ENCODE results near the gene AMBRA1.

AMBRA1 gene

GRCh38 chr11:46351606-46352005 is 242.2 kb downstream of the AMBRA1 start:
- Histone ChIP-seq H3K4me3 (ENCODE audit: low read depth in 1 of 2, low read length in 2 of 2) (no peak overlapping the region), H3K4me1 (ENCODE audit: insufficient read depth, low read length) (peaks cover 29% of the 10 kb centered on the region), H3K27ac (ENCODE audit: low read depth, low read length) (no peak overlapping the region)

GRCh38 chr11:46351148-46351547 is 242.7 kb downstream of the AMBRA1 start:
- H3K36me3 ChIP-seq (ENCODE audit: insufficient read depth, low read length): no peaks in the 10 kb centered on the region
- H3K27ac ChIP-seq (ENCODE audit: low read depth, low read length): no peak overlapping the region
- no peaks in the 10 kb centered on the region for H3K9me3 ChIP-seq (ENCODE audit: low read length)
- H3K4me1 ChIP-seq (ENCODE audit: insufficient read depth, low read length): peaks cover 31% of the 10 kb centered on the region
- H3K27me3 ChIP-seq (ENCODE audit: control insufficient read depth in 1 of 2, insufficient read depth in 2 of 2, low read length in 2 of 2): no peaks in the 10 kb centered on the region
- H3K4me3 ChIP-seq (ENCODE audit: low read depth in 1 of 2, low read length in 2 of 2): no peak overlapping the region
- H3K9ac ChIP-seq (ENCODE audit: low read length): no peak overlapping the region

More at GRCh38 chr11:46351606-46352005, 242.2 kb downstream of the AMBRA1 start:
- Histone ChIP-seq H3K9me3 (ENCODE audit: low read length) (no peaks in the 10 kb centered on the region), H3K9ac (ENCODE audit: low read length) (no peak overlapping the region), H3K36me3 (ENCODE audit: insufficient read depth, low read length) (no peaks in the 10 kb centered on the region), H3K27me3 (ENCODE audit: control insufficient read depth in 1 of 2, insufficient read depth in 2 of 2, low read length in 2 of 2) (no peaks in the 10 kb centered on the region)

- no peaks in the 10 kb centered on the region for H3K27me3 ChIP-seq (ENCODE audit: control insufficient read depth in 1 of 2, insufficient read depth in 2 of 2, low read length in 2 of 2)
- H3K9me3 ChIP-seq (ENCODE audit: low read length): no peaks in the 10 kb centered on the region
- peaks cover 31% of the 10 kb centered on the region for H3K4me1 ChIP-seq (ENCODE audit: insufficient read depth, low read length)
- no peak overlapping the region for H3K27ac ChIP-seq (ENCODE audit: low read depth, low read length)
- H3K9ac ChIP-seq (ENCODE audit: low read length): no peak overlapping the region
- H3K4me3 ChIP-seq (ENCODE audit: low read depth in 1 of 2, low read length in 2 of 2): no peak overlapping the region
- no peaks in the 10 kb centered on the region for H3K36me3 ChIP-seq (ENCODE audit: insufficient read depth, low read length)
These were observed 243.1 kb downstream of the AMBRA1 start for GRCh38 chr11:46350695-46351094.

GRCh38 chr11:46348566-46349401 is 245.0 kb downstream of the AMBRA1 start:
- peak overlapping the region; percentile 50 for H3K9ac ChIP-seq (ENCODE audit: low read length)
- peak overlapping the region; percentile 74 to 84 for H3K4me3 ChIP-seq (ENCODE audit: low read depth in 1 of 2, low read length in 2 of 2)
- no peaks in the 10 kb centered on the region for H3K36me3 ChIP-seq (ENCODE audit: insufficient read depth, low read length)
- H3K9me3 ChIP-seq (ENCODE audit: low read length): no peaks in the 10 kb centered on the region
- H3K27me3 ChIP-seq (ENCODE audit: control insufficient read depth in 1 of 2, insufficient read depth in 2 of 2, low read length in 2 of 2): no peaks in the 10 kb centered on the region
- H3K4me1 ChIP-seq (ENCODE audit: insufficient read depth, low read length): peaks cover 31% of the 10 kb centered on the region
- H3K27ac ChIP-seq (ENCODE audit: low read depth, low read length): no peak overlapping the region

GRCh38 chr11:46347637-46348311 is 246.0 kb downstream of the AMBRA1 start:
- no peaks in the 10 kb centered on the region for H3K9me3 ChIP-seq (ENCODE audit: low read length)
- no peak overlapping the region for H3K27ac ChIP-seq (ENCODE audit: low read depth, low read length)
- H3K4me3 ChIP-seq (ENCODE audit: low read depth in 1 of 2, low read length in 2 of 2): peak overlapping the region; percentile 74 to 84
- H3K4me1 ChIP-seq (ENCODE audit: insufficient read depth, low read length): peaks cover 31% of the 10 kb centered on the region
- no peaks in the 10 kb centered on the region for H3K27me3 ChIP-seq (ENCODE audit: control insufficient read depth in 1 of 2, insufficient read depth in 2 of 2, low read length in 2 of 2)
- H3K36me3 ChIP-seq (ENCODE audit: insufficient read depth, low read length): no peaks in the 10 kb centered on the region
- H3K9ac ChIP-seq (ENCODE audit: low read length): peak overlapping the region; percentile 50

- Histone ChIP-seq H3K4me3 (ENCODE audit: low read depth in 1 of 2, low read length in 2 of 2) (peak within 1 kb of the TSS; percentile 74 to 84), H3K27ac (ENCODE audit: low read depth, low read length) (no peak within 1 kb of the TSS), H3K9me3 (ENCODE audit: low read length) (no peaks in the 10 kb centered on the region), H3K9ac (ENCODE audit: low read length) (peak within 1 kb of the TSS; percentile 50), H3K4me1 (ENCODE audit: insufficient read depth, low read length) (peaks cover 29% of the 10 kb centered on the region), H3K36me3 (ENCODE audit: insufficient read depth, low read length) (no peaks in the 10 kb centered on the region), H3K27me3 (ENCODE audit: control insufficient read depth in 1 of 2, insufficient read depth in 2 of 2, low read length in 2 of 2) (no peaks in the 10 kb centered on the region)
These were observed 246.8 kb downstream of the AMBRA1 start, which contains the start of gene DGKZ for GRCh38 chr11:46346886-46347636. Gene DGKZ, plus strand, starts transcription at chr11:46347463. Its CDS starts 197 bp downstream, at chr11:46347660.

All from muscle layer of colon (tissue), 2 donors.